ENCODE measurements around the gene RIOX2. TPM values are rescaled to one million over a fixed set of nuclear protein-coding genes. Genes with fewer than 3 reads are reported as not detected.

RIOX2 gene
- total RNA-seq, 1 experiment from 2014 or later: 23.6 TPM

DNA sequence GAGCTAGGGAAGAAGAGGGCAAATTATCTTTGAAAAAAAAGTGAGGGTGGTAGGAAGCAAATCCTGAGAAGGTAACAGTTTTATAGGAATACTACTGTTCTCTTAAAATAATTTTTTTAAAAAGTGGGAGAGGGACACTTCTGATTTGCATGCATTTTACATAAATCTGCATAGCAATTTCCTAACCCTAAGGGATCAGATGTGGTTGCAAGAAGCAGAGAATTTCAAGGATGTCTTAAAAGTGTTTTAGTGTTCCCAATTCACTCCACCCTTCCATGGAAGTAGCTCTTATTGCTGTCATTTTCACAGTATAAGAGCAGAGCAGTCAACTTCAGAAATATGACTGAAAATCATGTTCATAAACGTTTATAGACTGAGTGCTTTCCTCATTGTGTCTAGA is 27.8 kb upstream of the RIOX2 start:
- DNase-seq (ENCODE audit: low read depth in 1 of 2, low spot score in 2 of 2): no peak
- Histone ChIP-seq H3K9me3 (replicated peaks) (no peaks in the 10 kb centered on the region), H3K27ac (no peak overlapping the region), H3K27me3 (replicated peaks) (no peaks in the 10 kb centered on the region; the same call in 1 of the 2 replicates), H3K36me3 (no peaks in the 10 kb centered on the region), H3K4me1 (replicated peaks) (no peaks in the 10 kb centered on the region), H3K4me3 (no peak overlapping the region)

DNA sequence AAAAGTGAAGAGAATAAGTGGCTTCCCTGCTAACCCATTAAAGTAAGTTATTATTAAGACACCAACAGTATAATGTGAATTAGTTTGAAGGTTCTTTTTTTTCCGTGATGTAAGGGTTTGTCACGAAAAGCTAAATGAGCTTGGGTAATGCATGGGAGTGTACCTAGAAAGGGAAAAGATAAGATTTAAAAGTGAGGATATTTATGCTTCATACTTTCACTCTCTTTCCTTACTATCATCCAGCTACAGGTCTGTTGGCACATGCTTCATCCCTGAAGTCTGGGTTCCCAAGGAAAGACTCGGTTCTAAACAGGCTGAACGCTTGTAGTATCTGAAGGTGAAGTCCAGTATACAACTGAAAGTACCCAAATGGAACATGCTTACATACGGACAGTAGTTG is 26.9 kb upstream of the RIOX2 start:
- Histone ChIP-seq H3K36me3 (no peaks in the 10 kb centered on the region), H3K27ac (no peak overlapping the region), H3K27me3 (replicated peaks) (no peaks in the 10 kb centered on the region; the same call in 1 of the 2 replicates), H3K4me1 (replicated peaks) (no peaks in the 10 kb centered on the region), H3K4me3 (no peak overlapping the region), H3K9me3 (replicated peaks) (no peaks in the 10 kb centered on the region)
- DNase-seq (ENCODE audit: low read depth in 1 of 2, low spot score in 2 of 2): no peak

DNA sequence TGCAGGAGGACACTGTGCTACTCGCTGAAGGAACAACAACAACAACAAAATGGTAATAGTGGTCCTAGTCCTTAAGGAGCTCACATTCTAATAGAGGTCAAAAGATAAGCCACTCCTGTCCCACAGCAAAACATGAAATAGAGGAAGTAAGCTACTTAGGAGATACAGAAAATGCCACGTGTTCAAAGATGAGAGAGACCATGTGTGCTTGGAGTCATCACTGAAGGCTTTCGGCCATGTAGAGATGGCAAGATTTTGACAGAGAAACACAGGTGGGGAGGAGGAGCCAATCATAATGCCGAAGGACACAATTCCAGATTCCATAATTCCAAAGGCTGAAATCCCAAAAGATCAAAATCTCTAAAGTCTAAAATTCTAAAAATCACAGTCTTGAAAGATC is 24.8 kb upstream of the RIOX2 start:
- H3K4me1 ChIP-seq (replicated peaks): no peaks in the 10 kb centered on the region
- no peaks in the 10 kb centered on the region for H3K36me3 ChIP-seq
- H3K4me3 ChIP-seq: no peak overlapping the region
- no peak overlapping the region for H3K27ac ChIP-seq
- H3K9me3 ChIP-seq (replicated peaks): no peaks in the 10 kb centered on the region
- DNase-seq (ENCODE audit: low read depth in 1 of 2, low spot score in 2 of 2): no peak
- H3K27me3 ChIP-seq (replicated peaks): no peaks in the 10 kb centered on the region; the same call in 1 of the 2 replicates

DNA sequence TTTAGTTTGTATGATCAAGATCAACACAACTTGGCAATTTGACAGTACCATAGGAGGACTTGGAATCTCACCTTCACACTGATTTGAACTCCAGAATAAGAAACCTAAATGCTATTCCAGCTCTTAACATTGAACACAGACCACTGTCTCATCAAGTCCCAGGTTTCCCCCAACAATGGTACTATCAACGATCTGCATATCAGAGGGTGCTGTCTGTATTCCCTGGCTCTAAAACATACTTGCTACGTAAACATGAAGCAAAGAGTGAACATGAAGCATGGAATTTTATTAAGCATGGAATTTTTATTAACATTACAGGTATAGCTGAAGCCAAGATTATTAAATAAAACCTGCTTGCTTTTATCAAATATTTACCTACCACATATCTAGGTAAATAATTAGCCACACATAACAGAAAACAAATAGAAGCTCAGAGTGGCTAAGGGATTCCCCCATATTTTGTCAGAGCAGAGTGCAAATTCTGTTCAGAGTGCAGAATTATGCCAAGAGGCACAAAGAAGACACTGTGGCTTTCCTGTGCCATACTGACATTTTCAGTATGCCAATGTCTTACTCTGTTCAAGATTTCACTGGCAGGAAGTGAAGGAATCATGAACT is 22.2 kb upstream of the RIOX2 start:
- H3K27ac ChIP-seq: no peak overlapping the region
- H3K9me3 ChIP-seq (replicated peaks): no peaks in the 10 kb centered on the region
- H3K27me3 ChIP-seq (replicated peaks): no peaks in the 10 kb centered on the region; the same call in 1 of the 2 replicates
- H3K4me3 ChIP-seq: no peak overlapping the region
- DNase-seq (ENCODE audit: low read depth in 1 of 2, low spot score in 2 of 2): no peak
- no peaks in the 10 kb centered on the region for H3K4me1 ChIP-seq (replicated peaks)
- H3K36me3 ChIP-seq: no peaks in the 10 kb centered on the region

DNA sequence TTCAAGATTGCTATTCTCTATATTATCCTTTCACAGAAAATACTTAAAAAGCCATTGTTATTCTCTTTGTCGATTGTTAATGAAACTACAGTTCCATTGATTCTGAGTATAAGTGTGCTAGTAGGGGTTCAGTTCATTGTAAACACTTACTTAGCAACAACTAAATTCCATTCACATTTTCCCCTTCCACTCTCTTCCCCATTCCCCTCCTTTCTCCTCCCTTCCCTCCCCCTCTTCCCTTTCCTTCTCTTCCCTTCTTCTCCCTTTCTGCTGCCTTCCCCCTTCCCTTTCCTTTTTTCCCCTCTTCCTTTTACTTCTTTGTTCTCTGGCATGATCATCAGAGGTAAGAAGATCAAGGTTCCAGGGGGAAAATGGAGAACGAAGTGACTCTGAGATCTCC is 21.3 kb upstream of the RIOX2 start:
- no peak overlapping the region for H3K27ac ChIP-seq
- no peaks in the 10 kb centered on the region for H3K27me3 ChIP-seq (replicated peaks)
- no peak for DNase-seq (ENCODE audit: low read depth in 1 of 2, low spot score in 2 of 2)
- H3K36me3 ChIP-seq: no peaks in the 10 kb centered on the region
- no peaks in the 10 kb centered on the region for H3K9me3 ChIP-seq (replicated peaks)
- no peaks in the 10 kb centered on the region for H3K4me1 ChIP-seq (replicated peaks)
- no peak overlapping the region for H3K4me3 ChIP-seq

DNA sequence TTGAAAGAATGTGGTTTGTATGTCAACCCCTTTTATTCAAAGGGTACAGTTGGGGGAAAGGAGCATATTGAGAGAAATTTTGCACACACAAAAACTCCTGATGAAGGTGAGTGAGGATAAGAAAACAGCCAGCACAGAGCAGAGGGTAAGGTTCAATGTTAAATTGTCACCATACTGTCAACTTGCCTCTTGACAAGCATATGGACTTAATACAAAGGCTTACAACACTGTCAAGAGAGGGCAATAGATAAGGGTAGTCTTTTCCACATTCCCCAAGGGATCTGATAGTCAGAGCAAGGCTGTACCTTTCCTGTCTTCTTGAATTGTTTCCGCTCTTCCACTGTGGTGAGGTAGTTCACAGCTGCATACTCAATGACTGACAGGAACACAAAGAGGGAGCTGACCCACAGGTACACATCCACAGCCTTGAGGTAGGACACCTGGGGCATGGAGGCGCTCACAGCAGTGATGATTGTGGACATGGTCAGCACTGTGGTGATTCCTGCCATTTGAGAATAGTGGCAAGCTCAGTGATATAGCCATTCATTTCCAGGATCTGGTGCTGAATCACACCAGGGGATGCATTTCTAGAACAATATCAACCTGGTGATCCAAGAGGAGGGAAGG is 20.4 kb upstream of the RIOX2 start:
- Histone ChIP-seq H3K4me1 (replicated peaks) (no peaks in the 10 kb centered on the region), H3K9me3 (replicated peaks) (no peaks in the 10 kb centered on the region), H3K27ac (no peak overlapping the region), H3K4me3 (no peak overlapping the region), H3K36me3 (no peaks in the 10 kb centered on the region), H3K27me3 (replicated peaks) (no peaks in the 10 kb centered on the region)
- DNase-seq (ENCODE audit: low read depth in 1 of 2, low spot score in 2 of 2): no peak

DNA sequence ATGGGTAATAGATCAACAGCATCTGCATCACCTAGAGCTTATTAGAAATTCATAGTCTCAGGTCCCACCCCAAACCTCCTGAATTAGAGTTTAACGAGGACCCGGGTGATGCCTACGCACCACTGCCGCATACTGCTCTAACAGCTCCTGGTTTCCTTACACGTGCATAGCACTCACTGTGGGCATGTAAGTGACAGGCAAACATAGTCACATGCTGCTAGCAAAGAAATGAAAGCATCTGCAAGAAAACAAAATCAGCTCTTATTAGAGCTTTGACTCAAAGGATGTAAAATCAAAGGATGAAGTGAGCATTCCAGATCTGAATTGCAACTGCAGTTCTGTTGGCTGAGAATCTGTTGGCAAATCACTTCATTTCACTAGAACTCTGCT is 19.1 kb upstream of the RIOX2 start:
- no peaks in the 10 kb centered on the region for H3K9me3 ChIP-seq (replicated peaks)
- no peaks in the 10 kb centered on the region for H3K27me3 ChIP-seq (replicated peaks)
- no peak for DNase-seq (ENCODE audit: low read depth in 1 of 2, low spot score in 2 of 2)
- H3K4me3 ChIP-seq: no peak overlapping the region
- no peak overlapping the region for H3K27ac ChIP-seq
- H3K4me1 ChIP-seq (replicated peaks): no peaks in the 10 kb centered on the region
- no peaks in the 10 kb centered on the region for H3K36me3 ChIP-seq

DNA sequence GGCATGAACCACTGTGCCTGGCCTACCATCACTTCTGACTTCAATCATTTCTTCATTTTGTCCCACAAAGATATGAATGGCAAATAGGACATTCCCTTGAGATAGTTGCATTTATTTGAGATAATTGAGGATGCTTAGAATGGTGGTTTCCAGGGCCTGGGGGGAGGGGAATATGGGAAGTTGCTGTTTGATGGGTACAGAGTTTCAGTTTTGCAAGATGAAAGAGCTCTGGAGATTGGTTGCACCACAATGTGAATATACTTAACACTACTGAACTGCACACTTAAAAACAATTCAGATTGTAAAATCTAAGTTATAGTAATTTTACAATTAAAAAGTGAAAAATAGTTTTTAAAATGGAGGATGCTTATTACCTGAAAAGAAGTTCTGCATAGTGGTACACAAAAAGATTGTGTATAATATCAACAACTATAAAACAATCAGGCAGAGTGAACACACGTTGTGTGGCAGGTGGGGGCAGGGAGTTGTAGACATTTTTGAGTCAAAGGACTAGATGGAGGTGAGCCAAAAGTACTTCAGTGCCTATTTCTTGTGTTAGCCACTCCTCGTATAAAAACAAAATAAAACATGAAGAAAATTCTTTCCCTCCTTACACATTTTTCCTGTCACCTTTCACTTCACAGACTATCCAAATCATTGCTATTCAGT is 18.5 kb upstream of the RIOX2 start:
- no peaks in the 10 kb centered on the region for H3K9me3 ChIP-seq (replicated peaks)
- H3K36me3 ChIP-seq: no peaks in the 10 kb centered on the region
- H3K4me1 ChIP-seq (replicated peaks): no peaks in the 10 kb centered on the region
- H3K27me3 ChIP-seq (replicated peaks): no peaks in the 10 kb centered on the region
- no peak overlapping the region for H3K27ac ChIP-seq
- H3K4me3 ChIP-seq: no peak overlapping the region
- DNase-seq (ENCODE audit: low read depth in 1 of 2, low spot score in 2 of 2): no peak

DNA sequence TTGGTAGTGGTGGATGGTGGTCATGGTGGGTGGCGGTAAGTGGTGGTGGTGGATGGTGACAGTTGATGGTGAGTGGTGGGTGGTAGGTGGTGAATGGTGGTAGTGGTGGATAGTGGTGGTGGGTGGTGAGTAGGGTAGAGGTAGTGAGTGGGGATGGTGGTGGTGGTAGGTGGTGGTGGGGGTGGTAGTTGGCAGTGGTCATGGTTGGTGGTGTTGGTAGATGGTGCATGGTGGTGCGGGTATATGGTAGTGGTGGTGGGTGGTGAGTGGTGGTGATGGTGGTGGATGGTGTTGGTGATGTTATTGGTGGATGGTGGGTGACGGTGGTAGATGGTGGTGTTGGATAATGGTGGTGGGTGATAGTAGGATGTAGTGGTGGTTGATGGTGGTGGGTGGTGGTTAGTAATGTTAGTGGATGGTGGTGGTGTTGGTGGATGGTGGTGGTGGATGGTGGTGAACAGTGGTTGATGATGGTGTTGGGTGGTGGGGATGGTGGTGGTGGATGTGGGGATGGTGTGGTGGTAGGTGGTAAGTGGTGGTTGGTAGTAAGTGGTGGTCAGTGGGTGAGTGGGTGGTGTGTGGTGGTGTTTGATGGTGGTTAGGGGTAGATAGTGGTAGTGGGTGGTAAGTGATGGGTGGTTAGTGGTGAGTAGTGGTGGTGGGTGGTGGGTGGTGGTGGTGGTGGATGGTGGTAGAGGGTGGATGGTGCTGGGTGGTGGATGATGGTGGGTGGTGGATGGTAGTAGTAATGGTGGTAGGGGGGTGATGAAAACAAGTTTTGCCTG is 16.7 kb upstream of the RIOX2 start:
- Histone ChIP-seq H3K36me3 (no peaks in the 10 kb centered on the region), H3K27me3 (replicated peaks) (no peaks in the 10 kb centered on the region), H3K4me3 (no peak overlapping the region), H3K9me3 (replicated peaks) (no peaks in the 10 kb centered on the region), H3K4me1 (replicated peaks) (no peaks in the 10 kb centered on the region), H3K27ac (no peak overlapping the region)
- no peak for DNase-seq (ENCODE audit: low read depth in 1 of 2, low spot score in 2 of 2)

DNA sequence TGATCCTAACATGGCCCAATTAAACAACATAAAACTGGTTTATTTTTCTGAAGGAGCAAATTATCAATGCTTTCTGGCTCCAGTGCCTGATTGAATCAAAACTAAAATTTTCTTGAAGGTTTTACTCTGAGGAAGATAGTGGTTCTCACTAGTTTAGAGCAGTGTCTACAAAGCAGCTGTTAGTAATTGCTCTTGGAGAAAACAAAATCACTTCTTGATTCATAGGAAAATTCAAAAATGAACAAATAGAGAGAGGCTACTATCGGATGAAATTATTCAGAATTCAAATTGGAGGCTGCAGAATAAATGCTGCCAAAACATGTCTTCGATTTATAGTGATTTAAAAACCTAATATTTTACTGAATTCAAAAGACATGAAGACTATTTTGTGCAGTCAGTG is 15.1 kb upstream of the RIOX2 start:
- Histone ChIP-seq H3K4me3 (no peak overlapping the region), H3K27ac (no peak overlapping the region), H3K4me1 (replicated peaks) (peaks cover 1% of the 10 kb centered on the region; the same call in 1 of the 2 replicates), H3K27me3 (replicated peaks) (no peaks in the 10 kb centered on the region), H3K36me3 (no peaks in the 10 kb centered on the region), H3K9me3 (replicated peaks) (no peaks in the 10 kb centered on the region)
- DNase-seq (ENCODE audit: low read depth in 1 of 2, low spot score in 2 of 2): no peak

DNA sequence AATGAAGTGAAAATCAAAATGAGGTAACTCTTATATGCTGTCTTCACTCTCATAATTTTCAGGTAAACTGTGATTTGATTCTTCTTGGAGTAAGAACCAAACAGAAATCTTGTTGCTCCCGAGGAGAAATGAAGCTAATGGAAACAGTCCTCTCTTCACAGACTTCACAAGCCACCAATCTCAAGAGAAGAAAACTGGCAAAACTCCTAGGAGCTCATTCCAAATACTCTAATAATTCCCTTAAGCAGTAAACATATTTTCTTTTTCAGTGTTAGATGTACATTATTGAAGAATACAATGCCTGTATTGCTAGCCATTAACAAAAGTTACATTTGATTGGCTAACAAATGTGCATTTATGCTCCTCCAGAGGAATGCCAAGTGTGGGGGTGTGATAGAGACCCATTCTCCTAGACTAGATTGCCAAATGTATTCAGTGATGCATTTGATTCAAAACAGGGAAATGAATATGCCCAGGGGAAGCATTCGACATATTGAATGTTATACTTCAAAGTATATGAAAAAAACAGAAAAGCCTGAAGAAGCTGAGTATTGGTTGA is 11.8 kb upstream of the RIOX2 start:
- Histone ChIP-seq H3K4me3 (no peak overlapping the region), H3K27ac (no peak overlapping the region), H3K9me3 (replicated peaks) (no peaks in the 10 kb centered on the region), H3K4me1 (replicated peaks) (peaks cover 11% of the 10 kb centered on the region), H3K36me3 (no peaks in the 10 kb centered on the region), H3K27me3 (replicated peaks) (no peaks in the 10 kb centered on the region)
- no peak for DNase-seq (ENCODE audit: low read depth in 1 of 2, low spot score in 2 of 2)

DNA sequence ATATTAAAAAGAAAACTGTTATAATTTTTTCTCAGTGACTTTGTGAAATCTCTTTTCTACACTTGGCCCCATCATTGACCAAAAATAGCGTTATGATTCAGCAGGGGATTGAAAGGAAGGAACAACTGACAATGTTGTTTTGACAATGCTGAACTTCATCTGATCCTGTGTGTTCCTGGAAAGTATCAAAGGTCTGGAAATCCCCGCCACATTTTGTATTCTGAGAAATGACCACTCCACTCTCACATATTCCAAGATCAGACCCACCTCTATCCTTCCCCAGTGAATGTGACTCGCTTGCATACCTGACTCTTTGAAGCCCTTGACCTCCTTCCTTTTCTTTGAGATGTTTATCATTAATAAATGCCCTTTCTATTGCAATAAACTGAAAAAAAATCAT is 9.7 kb upstream of the RIOX2 start:
- no peak for DNase-seq (ENCODE audit: low read depth in 1 of 2, low spot score in 2 of 2)
- no peak overlapping the region for H3K27ac ChIP-seq
- peaks cover 11% of the 10 kb centered on the region for H3K4me1 ChIP-seq (replicated peaks)
- no peaks in the 10 kb centered on the region for H3K27me3 ChIP-seq (replicated peaks)
- no peak overlapping the region for H3K4me3 ChIP-seq
- H3K36me3 ChIP-seq: no peaks in the 10 kb centered on the region
- no peaks in the 10 kb centered on the region for H3K9me3 ChIP-seq (replicated peaks)

DNA sequence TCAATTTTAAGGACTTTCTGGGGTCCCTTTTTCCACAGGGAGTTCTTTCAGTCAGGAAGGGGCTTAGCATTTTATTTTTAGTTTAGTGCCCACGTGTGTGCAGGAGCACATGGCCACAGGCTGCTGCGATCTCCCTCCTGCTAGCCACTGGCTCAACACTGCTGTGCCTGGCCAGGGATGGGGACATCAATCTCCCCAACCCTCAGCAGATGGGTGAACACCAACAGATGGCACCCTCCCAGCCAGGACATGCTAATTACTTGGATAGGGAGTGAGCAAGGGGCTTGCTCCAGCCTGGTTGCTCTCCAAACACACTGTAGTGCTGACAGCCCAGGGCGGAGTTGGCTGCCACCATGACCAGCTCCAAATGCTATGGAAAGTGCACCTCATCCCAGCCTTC is 7.4 kb upstream of the RIOX2 start:
- no peak for DNase-seq (ENCODE audit: low read depth in 1 of 2, low spot score in 2 of 2)
- Histone ChIP-seq H3K27me3 (replicated peaks) (no peaks in the 10 kb centered on the region), H3K4me3 (no peak overlapping the region), H3K4me1 (replicated peaks) (peaks cover 11% of the 10 kb centered on the region), H3K9me3 (replicated peaks) (no peaks in the 10 kb centered on the region), H3K27ac (no peak overlapping the region), H3K36me3 (no peaks in the 10 kb centered on the region)

DNA sequence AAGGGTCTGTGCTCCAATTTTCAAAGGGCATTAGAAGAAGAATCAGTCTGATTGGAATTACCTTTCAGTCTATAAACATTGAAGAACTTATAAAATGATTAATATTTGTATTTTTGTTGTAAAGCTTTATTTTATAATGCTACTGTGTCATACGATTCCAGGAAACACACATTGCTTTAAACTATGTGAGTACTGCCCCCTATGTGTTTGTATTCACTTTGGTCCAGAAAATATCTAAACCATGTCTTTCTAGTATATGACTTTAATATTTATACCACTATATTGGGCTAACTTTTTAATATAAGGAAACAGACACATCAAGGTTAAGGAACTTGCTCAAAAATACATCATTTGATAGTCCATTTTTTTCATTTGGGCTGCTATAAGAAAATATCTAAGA is 3.2 kb upstream of the RIOX2 start:
- H3K27ac ChIP-seq: no peak overlapping the region
- H3K4me3 ChIP-seq: no peak overlapping the region
- H3K36me3 ChIP-seq: no peaks in the 10 kb centered on the region; the same call in 1 of the 2 replicates
- peaks cover 10% of the 10 kb centered on the region for H3K4me1 ChIP-seq (replicated peaks)
- no peaks in the 10 kb centered on the region for H3K9me3 ChIP-seq (replicated peaks)
- DNase-seq (ENCODE audit: low read depth in 1 of 2, low spot score in 2 of 2): no peak
- no peaks in the 10 kb centered on the region for H3K27me3 ChIP-seq (replicated peaks)

Measured in SJSA1 (cell line).